NCI-H446 treated with DMSO at 0.1 percent for 48 hours (cell line): ENCODE measurements around the gene STRADB.
"Not testable (repeated sequence)": the region's sequence is repeated elsewhere in the genome, so short reads cannot be mapped to it uniquely, and the experiment has no call there.

Experiments
- DNase-seq: peaks from one replicate; lab custom pipeline; 2025; lab: John Stamatoyannopoulos, UW

The STRADB gene, protein sequence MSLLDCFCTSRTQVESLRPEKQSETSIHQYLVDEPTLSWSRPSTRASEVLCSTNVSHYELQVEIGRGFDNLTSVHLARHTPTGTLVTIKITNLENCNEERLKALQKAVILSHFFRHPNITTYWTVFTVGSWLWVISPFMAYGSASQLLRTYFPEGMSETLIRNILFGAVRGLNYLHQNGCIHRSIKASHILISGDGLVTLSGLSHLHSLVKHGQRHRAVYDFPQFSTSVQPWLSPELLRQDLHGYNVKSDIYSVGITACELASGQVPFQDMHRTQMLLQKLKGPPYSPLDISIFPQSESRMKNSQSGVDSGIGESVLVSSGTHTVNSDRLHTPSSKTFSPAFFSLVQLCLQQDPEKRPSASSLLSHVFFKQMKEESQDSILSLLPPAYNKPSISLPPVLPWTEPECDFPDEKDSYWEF

DNA sequence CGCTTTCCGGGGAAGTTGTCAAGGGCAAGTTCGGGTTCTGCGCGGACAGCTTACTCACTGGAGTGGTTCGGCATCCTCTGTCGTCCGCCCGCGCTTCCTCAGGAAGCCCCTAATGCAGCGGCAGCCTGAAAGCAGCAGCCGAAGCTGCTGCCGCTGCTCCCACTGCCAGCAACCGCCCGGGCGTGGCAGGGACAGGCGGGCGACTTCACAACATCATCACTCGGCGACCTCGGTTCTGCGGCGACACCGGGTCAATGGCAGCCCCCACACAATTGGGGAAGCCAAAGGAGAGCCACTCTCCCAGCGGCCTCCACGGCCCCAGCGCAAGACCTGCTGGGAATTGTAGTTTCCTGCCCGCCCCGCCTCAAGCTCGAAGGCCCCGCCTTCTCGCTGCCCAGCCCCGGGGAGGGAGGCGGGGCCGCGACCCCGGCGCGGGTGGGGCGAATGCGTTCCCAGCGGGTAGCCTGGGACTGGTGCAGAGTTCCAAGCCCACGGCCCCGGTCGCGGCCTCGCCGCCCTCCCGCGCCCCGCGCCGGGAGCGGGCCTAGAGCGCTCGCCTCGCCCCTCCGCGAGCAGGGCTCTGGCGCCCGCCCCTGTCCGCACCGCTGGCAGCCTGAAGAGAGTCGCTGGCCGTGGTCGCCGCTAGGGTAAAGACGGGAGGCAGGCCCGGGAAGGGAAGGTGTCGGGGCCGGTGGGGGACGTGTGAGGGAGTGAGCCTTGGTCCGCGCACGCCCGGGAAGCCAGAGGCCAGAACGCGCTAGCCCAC lies at the start of gene STRADB, which contains the start of gene TRAK2:
STRADB (plus strand) TSS at position 449 of the 766 bp plus-strand sequence. CDS start 3,101 bp downstream, outside the sequence.
TRAK2 (minus strand) TSS at position 167 of the 766 bp plus-strand sequence. CDS start 30,951 bp downstream, outside the sequence.
- peak; percentile 90 for DNase-seq

DNA sequence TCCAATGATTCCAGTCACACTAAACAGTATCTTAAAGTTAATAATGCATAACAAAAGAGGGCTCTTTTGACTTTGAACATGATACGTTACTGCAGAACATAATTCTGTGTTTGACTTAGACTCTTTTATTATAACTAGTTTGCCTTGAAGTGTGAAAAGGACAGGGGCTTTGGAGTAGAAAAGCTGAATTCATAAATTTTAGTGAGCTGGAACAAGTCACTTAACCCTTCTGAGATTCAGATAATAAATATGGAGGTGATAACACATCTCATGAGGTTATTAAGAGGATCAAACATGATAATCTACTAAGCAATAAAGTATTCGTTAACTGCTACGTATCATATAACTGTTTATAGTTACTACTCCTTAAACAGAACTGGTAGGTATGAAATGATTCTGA lies 49.7 kb upstream of the STRADB start:
- DNase-seq, result no peak

DNA sequence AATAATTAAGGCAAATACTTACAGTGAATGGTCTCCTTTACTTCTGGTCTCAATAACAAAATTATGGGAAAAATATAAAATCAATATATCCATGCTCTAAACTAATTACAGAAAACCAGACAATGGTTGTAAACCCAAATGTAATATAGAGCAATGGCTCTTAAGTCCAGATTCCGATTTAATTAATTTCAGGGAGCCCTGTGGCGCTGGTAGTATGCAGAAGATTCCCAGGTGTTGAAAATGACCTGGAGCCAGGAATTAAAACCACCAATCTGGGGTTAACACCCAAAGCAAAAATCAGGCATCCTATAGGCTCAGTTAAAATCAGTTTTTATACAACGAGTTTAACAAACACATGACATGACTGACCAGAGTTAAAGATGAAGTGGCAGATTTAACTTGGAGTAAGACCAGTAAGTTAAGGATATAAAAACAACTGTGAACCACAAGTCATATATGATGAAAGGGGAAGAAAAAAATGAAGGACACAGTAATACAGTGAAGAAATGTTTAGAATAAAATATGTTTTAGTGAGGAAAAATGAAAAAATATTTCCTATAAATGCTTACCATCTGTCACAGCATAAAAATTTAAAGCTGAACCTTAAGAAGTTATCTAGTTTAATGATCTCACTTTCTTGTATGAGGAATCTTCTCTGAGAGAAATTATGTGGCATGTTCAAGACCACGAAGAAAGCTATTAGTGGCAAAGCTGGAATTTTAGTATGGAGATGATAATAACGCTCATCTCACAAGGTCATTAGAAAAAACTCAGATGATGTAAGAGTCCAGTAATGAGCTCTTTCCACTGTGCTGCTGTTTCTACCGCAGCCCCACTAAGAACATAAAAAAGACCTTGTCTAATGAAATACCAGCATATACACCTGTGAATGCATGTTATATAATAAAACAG lies 48.6 kb upstream of the STRADB start:
- DNase-seq, result no peak

GRCh38 chr2:201403880-201404279 lies 47.7 kb upstream of the STRADB start:
- peak; percentile 14 for DNase-seq

DNA sequence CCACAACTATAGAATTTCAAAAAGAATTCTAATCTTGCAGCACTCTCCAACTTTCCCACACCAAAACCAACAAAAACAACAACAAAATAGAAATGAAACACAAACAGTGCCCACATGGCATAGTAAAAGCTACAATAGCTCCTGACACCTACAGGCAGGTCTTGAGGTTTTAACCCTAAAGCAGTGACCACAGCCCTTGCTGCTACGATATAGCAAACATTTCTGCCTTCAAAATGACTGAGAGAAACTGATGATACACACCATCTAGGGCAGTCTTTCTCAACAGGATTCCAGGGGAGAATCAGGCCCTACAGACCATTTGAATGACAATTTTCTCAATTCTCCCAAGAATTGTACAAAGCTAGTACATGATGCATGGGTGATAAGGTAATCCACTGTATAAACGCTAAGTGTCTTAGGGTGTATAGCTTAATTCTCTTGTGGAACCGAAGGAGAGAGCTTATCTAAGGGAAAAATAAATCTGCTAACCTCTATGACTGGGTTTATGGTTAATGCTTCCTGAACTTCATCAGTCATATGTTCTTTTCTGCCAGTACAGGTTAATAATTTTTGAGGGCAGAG lies 46.8 kb upstream of the STRADB start:
- no peak for DNase-seq

- DNase-seq, result peak; percentile 75
Observed at GRCh38 chr2:201406077-201406662, 45.4 kb upstream of the STRADB start.

- no peak for DNase-seq
Observed at GRCh38 chr2:201407265-201407664, 44.3 kb upstream of the STRADB start.

DNA sequence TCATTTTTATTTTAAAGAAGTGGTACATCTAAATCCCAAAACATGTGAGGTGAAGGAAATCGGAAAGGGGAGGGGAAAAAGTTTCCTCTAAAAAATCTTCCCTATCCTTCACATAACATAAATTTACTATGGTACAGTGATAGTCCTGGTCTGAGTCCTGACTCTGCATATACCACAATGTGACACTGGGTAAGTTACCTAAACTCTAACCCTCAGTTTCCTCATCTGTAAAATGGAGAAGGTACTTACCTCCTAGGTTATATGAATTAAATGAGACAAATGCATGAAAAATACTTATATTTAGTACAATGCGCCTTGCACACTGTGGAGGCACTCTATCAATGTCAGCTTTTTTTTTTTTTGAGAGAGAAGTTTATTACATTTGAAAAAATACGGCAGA lies 42.6 kb upstream of the STRADB start:
- no peak for DNase-seq

GRCh38 chr2:201411421-201411820 lies 40.1 kb upstream of the STRADB start:
- DNase-seq, result no peak

GRCh38 chr2:201413143-201413542 lies 38.4 kb upstream of the STRADB start:
- no peak for DNase-seq

DNA sequence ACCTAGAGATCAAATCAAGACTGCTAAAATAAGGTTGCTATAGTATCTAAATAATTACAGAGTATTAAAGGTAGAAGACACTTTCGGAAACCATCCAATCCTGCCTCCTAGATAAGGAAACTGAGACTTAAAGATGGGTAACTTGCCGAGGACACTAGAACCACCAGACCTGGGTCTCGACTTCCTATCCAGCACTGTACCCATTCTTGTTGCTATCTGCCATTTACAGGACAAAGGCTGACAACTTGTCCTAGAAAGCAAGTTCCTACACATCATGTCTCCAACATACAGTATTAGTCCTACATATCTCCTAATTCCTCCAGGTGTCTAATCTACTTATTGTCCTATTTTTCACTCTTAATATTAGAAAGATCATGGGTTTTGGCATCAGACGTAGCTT lies 38.0 kb upstream of the STRADB start:
- DNase-seq, result no peak

DNA sequence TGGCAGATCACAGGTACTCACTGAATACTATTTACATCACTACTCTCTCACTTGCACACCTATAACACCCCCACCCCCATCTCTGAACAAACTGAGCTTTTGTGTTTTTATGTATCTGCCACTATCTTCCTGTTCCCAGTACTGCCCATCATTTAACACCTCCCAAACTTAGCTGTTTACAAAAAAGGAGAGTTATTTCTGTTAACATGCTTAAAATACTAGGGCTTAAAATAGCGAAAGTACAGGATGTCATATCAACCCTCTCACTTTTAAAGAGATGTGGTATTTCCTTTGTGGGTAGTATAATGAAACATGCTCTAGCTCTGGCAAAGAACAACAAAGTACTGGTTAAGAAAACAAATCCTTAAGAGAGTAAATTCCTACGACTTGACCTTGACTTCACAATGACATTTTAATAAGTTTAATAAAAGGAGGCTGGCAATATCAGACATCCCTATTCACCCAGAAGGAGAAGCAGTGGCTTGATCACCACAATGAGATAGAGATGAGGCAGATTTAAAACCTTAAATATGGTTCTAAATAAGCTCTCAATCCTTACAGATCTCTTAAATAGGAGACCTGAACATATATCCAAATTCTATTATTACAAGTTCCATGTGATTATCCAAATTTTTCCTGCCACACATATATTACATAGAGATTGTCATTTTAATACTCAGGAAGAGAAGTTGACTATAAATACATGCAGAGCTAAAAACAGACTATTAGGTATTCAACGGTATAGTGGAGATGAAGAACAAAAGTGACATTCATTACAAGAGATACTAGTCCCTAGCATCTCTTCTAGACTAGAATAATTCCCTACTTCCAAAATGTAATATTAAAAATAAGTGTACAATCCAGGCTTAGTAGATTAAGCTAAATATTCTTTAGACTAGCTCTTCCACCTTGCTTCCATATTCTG lies 37.2 kb upstream of the STRADB start:
- DNase-seq, result no peak

DNA sequence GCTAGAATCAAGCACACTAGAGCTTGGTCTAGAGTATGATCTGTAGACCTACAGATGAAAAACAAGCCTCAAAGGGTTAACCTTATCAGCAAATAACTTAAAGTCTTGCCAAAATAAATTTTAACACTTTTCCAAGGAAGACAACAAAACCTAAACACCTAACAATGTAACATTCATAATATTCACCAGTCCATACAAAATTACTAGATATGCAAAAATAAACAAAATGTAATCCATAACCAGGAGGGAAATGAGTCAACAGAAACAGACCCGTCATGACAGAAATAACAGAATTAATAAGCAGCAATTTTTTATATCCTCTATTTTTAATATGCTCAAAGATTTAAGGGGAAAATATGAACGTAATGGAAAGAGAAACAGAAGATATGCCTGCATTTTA lies 36.4 kb upstream of the STRADB start:
- DNase-seq, result no peak

DNA sequence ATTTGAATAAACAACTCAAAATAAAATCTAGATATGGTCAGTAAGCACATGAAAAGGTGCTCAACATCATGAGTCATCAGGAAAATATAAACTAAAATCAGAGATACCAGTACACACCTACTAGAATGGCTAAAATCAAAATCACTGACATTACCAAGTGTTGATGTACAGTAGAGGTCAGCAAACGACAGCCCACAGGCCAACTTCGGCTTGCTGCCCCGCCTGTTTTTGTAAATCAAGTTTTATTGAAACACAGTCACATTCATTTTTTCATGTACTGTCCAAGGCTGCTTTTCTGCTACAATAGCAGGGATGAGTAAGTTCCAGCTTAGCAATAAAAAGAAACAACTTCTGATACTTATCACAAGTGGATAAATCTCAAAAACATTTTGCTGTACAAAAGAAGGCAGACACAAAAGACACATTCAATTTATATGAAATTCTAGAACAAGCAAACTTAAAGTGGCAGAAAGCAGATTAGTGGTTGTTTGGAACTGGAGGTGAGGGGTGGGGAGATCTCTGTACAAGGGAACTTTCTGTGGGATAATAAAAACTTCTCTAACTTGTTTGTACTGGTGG lies 32.4 kb upstream of the STRADB start:
- DNase-seq, result no peak

DNA sequence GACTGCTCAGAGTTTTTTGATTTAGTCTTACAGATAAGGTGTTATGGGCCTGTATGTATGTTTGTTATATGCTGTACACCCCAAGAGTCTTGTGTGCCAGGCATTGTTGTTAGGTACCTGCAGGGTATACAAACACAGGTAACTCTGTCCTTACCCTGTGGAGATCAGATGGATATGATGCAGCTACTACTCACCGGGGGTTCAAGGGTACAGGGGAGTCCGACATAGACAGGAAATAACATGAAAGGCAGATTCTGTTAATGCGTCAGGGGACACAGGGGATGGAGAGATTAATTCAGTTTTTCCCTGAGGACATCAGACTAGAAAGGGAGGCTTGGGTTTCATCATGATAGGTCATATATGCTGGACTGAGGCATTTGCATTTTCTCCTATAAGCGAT lies 31.6 kb upstream of the STRADB start:
- DNase-seq, result no peak

- peak; percentile 10 for DNase-seq
Observed at GRCh38 chr2:201420442-201421113, 31.0 kb upstream of the STRADB start.

DNA sequence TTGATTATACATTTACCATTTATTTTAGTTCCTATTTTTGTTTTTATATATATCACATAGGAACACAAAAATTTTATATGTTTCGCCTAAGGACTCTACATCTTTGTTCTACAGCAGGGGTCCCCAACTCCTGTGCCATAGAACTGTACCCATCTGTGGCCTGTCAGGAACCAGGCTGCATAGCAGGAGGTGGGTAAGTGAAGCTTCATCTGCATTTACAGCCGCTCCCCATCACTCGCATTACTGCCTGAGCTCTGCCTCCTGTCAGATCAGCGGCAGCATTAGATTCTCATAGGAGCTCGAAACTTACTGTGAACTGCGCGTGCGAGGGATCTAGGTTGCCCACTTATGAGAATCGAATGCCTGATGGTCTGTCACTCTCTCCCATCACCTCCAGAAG lies 25.6 kb upstream of the STRADB start:
- DNase-seq, result no peak

- DNase-seq, result not testable (repeated sequence)
Observed at GRCh38 chr2:201428366-201428765, 23.2 kb upstream of the STRADB start.

GRCh38 chr2:201429835-201430234 lies 21.7 kb upstream of the STRADB start:
- DNase-seq, result not testable (repeated sequence)
